ENCODE measurements around the gene DHRSX. TPM values are rescaled to one million over a fixed set of nuclear protein-coding genes. Genes with fewer than 3 reads are reported as not detected.
"Not testable (repeated sequence)": the region's sequence is repeated elsewhere in the genome, so short reads cannot be mapped to it uniquely, and the experiment has no call there.

Gene DHRSX
- total RNA-seq, 2 donors from 2014 or later: 14.8 to 46.5 TPM

- H3K4me1 ChIP-seq: peaks cover 5% of the 10 kb centered on the region
- H3K4me3 ChIP-seq: no peak overlapping the region
- no peaks in the 10 kb centered on the region for H3K36me3 ChIP-seq (replicated peaks in 1 of 2; ENCODE audit: insufficient read depth in 1 of 2, low read depth in 2 of 2)
- DNase-seq (no peak), ATAC-seq (no peak)
- intact Hi-C loops (cut with DNase I): no loop called here
- TF ChIP-seq, protein P1, sequence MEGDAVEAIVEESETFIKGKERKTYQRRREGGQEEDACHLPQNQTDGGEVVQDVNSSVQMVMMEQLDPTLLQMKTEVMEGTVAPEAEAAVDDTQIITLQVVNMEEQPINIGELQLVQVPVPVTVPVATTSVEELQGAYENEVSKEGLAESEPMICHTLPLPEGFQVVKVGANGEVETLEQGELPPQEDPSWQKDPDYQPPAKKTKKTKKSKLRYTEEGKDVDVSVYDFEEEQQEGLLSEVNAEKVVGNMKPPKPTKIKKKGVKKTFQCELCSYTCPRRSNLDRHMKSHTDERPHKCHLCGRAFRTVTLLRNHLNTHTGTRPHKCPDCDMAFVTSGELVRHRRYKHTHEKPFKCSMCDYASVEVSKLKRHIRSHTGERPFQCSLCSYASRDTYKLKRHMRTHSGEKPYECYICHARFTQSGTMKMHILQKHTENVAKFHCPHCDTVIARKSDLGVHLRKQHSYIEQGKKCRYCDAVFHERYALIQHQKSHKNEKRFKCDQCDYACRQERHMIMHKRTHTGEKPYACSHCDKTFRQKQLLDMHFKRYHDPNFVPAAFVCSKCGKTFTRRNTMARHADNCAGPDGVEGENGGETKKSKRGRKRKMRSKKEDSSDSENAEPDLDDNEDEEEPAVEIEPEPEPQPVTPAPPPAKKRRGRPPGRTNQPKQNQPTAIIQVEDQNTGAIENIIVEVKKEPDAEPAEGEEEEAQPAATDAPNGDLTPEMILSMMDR (IDR thresholded peaks at IDR 0.05): no peak
- TF ChIP-seq POLR2A (IDR thresholded peaks at IDR 0.05): no peak
- 67 to 71% methylated on average over 20 of the region's 20 CpGs for WGBS, 2 donors
- H3K27ac ChIP-seq: no peak overlapping the region
- no peaks in the 10 kb centered on the region for H3K27me3 ChIP-seq
- no peaks in the 10 kb centered on the region for H3K9me3 ChIP-seq
Measured at GRCh38 chrX:2466876-2467656, 33.7 kb downstream of the DHRSX start.

- Histone ChIP-seq H3K27me3 (no peaks in the 10 kb centered on the region), H3K4me1 (peaks cover 18% of the 10 kb centered on the region), H3K4me3 (no peak overlapping the region), H3K27ac (no peak overlapping the region), H3K36me3 (replicated peaks in 1 of 2; ENCODE audit: insufficient read depth in 1 of 2, low read depth in 2 of 2) (no peaks in the 10 kb centered on the region), H3K9me3 (no peaks in the 10 kb centered on the region)
- WGBS, 2 donors: 77 to 93% methylated on average over 7 to 15 of the region's 15 CpGs
- no peak for DNase-seq
- TF ChIP-seq, protein P1 (IDR thresholded peaks at IDR 0.05): no peak
- no peak for TF ChIP-seq POLR2A (IDR thresholded peaks at IDR 0.05)
- intact Hi-C loops (cut with DNase I): no loop called here
- no peak for ATAC-seq
Measured at GRCh38 chrX:2464677-2465166, 36.1 kb downstream of the DHRSX start.

DNA sequence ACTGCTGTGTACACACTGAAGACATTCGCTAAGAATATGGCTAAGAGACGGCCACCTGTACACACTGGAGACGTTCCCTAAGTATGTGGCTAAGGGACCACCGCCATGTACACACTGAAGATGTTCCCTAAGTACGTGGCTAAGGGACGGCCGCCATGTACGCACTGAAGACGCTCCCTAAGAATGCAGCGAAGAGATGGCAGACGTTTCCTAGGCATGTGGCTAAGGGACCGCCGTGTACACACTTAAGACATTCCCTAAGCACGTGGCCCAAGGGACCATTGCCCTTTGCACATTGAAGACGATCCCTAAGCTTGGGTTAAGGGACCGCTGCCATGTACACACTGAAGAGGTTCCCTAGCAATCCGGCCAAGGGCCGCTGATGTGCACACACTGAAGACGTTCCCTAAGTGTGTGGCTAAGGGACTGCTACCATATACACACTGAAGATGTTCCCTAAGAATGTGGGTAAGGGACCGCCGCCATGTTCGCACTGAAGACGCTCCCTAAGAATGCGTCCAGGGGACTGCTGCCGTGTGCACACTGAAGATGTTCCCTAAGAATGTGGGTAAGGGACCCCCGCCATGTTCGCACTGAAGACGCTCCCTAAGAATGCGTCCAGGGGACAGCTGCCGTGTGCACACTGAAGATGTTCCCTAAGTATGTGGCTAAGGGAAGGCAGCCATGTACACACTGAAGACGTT is 36.7 kb downstream of the DHRSX start:
- Histone ChIP-seq H3K27ac (no peak overlapping the region), H3K36me3 (replicated peaks in 1 of 2; ENCODE audit: insufficient read depth in 1 of 2, low read depth in 2 of 2) (no peaks in the 10 kb centered on the region), H3K9me3 (no peaks in the 10 kb centered on the region), H3K27me3 (no peaks in the 10 kb centered on the region), H3K4me1 (peaks cover 18% of the 10 kb centered on the region), H3K4me3 (no peak overlapping the region)
- DNase-seq: no peak
- ATAC-seq: no peak
- no peak for TF ChIP-seq POLR2A (IDR thresholded peaks at IDR 0.05)
- TF ChIP-seq, protein P1 (IDR thresholded peaks at IDR 0.05): no peak
- intact Hi-C loops (cut with DNase I): no loop called here
- 83 to 86% methylated on average over 7 to 31 of the region's 31 CpGs for WGBS, 2 donors

DNA sequence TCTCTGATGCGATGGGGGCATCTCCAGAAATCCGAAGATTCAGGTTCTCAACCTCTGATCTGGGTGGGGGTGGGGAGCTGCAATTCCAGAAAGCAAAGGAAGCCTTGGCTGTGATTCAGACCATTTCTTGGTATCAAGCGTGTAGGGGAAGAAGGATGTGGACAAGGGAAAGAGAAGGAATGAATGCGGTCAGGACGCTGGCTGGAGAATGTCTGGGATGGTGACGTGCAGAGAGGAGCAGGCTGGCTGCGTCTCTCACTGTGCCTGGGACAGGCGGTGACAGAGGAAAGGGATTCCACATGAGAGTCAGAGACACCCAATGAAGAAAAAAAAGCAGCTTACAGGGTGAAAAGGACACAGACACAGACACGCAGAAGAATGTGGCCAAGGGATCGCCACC is 37.3 kb downstream of the DHRSX start:
- H3K27me3 ChIP-seq; H3K9me3 ChIP-seq; intact Hi-C loops (cut with DNase I); DNase-seq; H3K27ac ChIP-seq; H3K4me3 ChIP-seq; ATAC-seq; H3K36me3 ChIP-seq (replicated peaks in 1 of 2; ENCODE audit: insufficient read depth in 1 of 2, low read depth in 2 of 2): not testable (repeated sequence)
- 73 to 80% methylated on average over 10 of the region's 10 CpGs for WGBS, 2 donors
- H3K4me1 ChIP-seq: peaks cover 18% of the 10 kb centered on the region

GRCh38 chrX:2462780-2463179 is 38.0 kb downstream of the DHRSX start:
- Histone ChIP-seq H3K4me3 (no peak overlapping the region), H3K4me1 (peaks cover 18% of the 10 kb centered on the region), H3K27ac (no peak overlapping the region), H3K27me3 (no peaks in the 10 kb centered on the region), H3K9me3 (no peaks in the 10 kb centered on the region), H3K36me3 (replicated peaks in 1 of 2; ENCODE audit: insufficient read depth in 1 of 2, low read depth in 2 of 2) (no peaks in the 10 kb centered on the region)
- intact Hi-C loops (cut with DNase I): no loop called here
- no peak for DNase-seq
- TF ChIP-seq, protein P1 (IDR thresholded peaks at IDR 0.05): no peak
- no peak for TF ChIP-seq POLR2A (IDR thresholded peaks at IDR 0.05)
- WGBS, 2 donors: 87 to 93% methylated on average over 3 of the region's 3 CpGs
- ATAC-seq: no peak
